Gastrocnemius medialis (tissue), 4 donors: Measurements from ENCODE around the gene BSX.

Experiments used
- POLR2A ChIP-seq, 2 donors: fragments of 450-650 bp; IDR thresholded peaks; one replicate each; pipeline ENCODE4 v1.6.1; 2017; ENCODE audit warnings: antibody characterized with exemption in 2 of 2, mild to moderate bottlenecking in 2 of 2, moderate library complexity in 2 of 2
- TF ChIP-seq, protein P1 (sequence below), 5 experiments: fragments of 450-650 bp in 3 of 5; fragments of 200-600 bp in 2 of 5; sonication (generic) in 2 of 5; IDR thresholded peaks in 4 of 5; conservative IDR thresholded peaks in 1 of 5; 1 replicate in 4 of 5; 2 replicates in 1 of 5; pipeline ENCODE4 v1.5.1; 2016 to 2019; ENCODE audit warnings: antibody characterized with exemption in 5 of 5, mild to moderate bottlenecking in 3 of 5, moderate library complexity in 3 of 5

DNA sequence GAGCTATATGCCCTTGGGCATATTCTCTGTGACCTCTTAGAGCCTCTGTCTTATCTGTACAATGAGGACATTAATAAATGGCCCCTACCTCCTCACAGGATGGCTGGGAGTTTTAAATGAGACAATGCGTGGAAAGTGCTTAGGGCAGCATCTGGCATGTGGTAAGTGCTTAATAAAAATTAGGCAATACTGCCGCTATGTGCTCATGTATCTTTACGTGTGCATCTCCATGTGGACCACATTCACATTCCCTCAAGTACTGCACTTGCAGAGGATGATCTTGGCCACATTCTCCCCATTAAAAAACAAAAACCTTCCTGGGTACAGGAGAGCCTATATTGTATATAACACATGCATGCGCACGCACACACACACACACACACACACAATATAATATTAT is 19.1 kb upstream of the BSX start:
- TF ChIP-seq, protein P1, sequence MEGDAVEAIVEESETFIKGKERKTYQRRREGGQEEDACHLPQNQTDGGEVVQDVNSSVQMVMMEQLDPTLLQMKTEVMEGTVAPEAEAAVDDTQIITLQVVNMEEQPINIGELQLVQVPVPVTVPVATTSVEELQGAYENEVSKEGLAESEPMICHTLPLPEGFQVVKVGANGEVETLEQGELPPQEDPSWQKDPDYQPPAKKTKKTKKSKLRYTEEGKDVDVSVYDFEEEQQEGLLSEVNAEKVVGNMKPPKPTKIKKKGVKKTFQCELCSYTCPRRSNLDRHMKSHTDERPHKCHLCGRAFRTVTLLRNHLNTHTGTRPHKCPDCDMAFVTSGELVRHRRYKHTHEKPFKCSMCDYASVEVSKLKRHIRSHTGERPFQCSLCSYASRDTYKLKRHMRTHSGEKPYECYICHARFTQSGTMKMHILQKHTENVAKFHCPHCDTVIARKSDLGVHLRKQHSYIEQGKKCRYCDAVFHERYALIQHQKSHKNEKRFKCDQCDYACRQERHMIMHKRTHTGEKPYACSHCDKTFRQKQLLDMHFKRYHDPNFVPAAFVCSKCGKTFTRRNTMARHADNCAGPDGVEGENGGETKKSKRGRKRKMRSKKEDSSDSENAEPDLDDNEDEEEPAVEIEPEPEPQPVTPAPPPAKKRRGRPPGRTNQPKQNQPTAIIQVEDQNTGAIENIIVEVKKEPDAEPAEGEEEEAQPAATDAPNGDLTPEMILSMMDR (IDR thresholded peaks at IDR 0.05 in 4 of 5, conservative IDR thresholded peaks at IDR 0.05 in 1 of 5): no peak
- no peak for TF ChIP-seq POLR2A (IDR thresholded peaks at IDR 0.05)
